ENCODE measurements around the gene MDK.

The MDK gene

DNA sequence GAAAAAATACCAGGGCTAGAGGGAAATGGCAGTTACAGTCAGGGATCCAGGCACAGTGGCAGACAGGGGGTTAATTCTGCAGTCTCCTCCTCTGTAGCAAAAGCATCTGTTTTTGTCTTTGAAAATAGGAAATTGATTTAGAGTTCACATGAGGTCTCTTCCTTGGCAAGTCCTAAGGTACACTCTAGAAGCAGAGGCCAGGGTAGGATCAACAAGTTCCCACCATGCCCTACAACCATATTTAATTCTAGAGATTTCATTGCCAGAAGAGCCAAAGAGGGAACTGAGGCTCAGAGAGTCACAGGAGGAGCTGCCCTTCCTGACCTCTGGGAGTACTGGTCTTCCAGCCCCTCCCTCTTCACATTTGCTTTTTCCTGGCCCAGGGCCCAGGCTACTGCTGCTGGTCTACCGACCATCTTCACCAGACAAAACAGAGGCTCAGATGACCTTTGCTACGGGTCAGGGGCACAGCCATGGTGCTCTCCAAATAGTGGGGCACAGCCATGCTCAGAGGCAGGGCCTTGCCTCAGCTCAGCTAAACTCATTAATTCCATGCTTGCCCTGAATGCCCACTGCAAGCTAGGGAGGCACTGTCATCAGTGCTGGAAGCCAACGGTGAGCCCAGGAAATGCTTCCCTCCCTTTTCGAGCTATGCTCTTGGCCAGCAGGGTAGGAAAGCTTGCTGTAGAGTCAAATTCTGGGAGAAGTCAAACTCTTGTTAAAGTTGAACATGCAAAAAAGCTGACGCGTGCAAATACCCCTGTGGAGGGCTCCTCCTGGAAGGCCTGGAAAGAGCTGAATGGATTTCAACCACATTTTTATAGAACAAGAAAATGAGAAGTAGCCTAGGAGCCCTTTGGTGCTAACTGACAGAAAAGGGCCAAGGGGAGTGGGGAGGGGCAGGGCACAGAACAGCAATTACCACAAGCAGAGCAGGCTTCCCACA is 21.8 kb downstream of the MDK start:
- no peak for DNase-seq (ENCODE audit: low read depth in 3 of 3)

DNA sequence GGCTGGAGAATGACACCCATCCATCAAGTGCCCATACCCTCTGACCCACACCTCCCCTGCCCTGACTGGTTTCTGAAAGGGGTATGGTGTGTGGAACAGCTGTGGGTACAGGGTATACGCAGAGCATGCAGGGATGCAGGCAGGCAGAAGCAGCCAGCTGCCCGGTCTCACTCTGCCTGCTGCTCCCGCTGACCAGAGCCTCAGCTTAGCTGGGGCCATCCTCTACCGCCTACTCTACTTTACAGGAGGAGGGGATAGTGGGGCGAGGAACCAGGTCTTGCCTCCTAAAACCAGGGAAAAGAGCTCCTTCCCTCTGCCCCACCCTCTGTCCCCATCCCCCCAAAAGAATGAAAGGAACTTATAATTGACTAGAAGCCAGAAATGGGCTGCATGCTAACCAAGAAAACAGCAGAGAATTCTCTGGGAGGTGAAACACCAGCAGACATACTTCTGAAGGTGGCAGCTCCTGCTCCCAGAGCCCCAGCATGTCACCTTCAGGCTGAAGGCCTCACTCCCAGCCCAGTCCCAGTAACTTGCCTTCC is 23.1 kb downstream of the MDK start:
- DNase-seq (ENCODE audit: low read depth in 3 of 3): no peak

DNA sequence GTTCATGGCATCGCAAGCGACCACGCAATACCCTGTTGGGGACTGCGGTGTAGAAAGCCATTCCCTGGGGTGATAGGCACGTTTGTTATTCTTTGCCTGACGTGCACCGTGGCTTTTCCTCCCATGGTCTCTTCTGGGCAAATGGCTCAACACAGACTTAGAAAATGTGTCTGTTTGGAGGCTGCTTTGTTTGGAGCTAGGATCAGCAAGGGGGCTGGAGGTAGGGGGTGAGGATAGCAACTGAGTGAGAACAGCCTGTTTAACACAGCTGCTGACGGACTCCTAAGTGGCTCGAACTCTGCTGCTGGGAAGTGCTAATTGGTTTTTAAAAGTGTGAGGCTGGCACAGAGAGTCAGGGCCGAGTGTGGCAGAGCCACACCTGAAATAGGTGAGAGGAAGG is 26.2 kb downstream of the MDK start:
- DNase-seq (ENCODE audit: low read depth in 3 of 3): no peak

DNA sequence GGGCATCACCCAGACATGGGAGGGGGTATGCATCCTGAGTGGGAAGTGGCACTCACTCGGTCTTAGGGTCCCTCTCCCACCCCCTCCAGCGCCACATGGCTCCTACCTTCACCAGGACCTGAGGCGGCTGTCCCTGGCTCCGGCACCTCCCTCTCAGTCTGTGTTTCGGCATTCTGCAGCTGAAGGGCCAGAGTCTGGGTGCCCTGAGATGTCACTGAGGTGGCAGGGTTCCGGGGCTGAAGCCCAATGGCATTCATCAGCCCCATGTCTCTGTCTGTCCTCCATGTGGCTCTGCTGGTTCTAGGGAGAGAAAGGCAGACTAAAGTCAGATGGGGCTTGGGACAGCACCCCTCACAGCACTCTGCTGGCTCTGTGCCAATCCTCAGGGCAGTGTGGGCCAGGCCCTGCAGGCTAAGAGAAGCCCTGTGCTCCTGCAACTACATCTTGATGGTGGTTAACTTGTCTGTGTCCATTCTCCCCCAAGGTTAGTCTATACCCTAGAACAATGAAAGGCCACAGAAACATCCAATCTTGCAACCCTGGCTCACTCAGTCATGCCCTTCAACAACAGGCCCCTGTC is 27.0 kb downstream of the MDK start:
- DNase-seq (ENCODE audit: low read depth in 3 of 3): no peak

DNA sequence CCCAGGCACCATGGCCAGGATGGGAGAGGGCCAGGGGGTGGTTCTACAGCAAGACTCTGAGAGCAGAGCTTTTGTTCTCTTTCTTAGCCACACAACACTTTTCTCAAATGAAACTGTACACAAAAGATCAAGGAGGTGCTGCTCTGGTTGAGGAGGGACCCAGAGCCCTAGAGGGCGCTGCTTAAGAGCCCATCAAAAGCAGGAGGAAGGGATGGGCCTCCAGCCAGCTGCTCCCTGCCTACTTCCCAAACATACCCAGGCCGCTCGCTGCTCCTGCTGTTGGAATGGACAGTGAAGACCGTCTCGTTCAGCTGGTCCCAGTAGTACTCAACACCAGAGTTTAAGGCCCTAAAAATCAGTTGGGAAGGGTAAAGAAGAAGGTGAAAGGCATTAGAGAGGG is 28.6 kb downstream of the MDK start:
- DNase-seq (ENCODE audit: low read depth in 3 of 3): no peak

DNA sequence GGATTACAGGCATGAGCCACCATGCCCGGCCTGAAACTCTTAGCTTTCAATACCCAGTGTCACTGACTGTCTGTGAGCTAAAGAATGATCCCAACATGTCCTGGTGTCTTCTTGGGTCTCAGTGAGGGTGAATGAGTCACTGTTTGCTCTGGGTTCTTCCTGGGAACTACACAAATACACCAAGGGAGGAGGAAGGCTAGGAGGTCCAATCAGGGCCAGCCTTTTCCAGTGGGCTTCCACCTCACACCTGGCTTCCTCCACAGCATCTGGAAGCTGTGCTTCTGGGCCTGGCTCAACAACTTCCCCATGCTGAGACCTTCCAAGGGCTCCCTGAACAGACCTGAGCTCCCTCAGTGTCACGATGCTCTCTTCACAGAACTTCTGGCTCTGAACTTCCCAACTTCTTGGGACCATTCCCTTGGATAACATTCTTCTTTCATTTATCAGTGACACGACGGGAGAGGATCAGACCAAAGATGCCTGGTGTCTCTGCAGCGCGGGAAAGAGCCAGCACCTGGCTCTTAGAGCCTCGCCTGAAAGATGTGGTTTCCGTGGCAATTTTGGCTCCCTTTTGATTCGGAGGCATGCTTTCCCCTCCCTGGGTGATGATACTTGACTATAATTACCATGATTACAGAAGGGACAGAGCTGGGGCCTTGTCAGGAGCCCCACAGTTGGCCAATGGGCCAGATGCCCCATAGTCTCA is 32.4 kb downstream of the MDK start:
- DNase-seq (ENCODE audit: low read depth in 3 of 3): no peak

DNA sequence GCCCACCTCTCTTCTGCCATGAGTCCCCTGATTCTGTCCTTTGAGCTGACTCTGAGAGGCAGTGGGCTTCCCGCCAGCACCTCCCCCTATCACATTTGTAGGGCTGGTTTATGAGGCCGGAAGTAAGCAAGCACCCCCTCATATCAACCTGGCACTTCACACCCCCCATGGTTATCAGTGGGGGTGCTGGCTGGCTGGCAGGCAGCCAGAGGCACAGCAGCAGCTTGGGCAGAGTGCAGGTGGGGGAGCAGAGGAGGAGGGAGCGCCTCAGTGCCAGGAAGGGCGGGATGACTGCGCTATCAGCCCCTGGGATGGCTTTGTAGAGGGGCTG is 33.0 kb downstream of the MDK start:
- DNase-seq (ENCODE audit: low read depth in 3 of 3): no peak

DNA sequence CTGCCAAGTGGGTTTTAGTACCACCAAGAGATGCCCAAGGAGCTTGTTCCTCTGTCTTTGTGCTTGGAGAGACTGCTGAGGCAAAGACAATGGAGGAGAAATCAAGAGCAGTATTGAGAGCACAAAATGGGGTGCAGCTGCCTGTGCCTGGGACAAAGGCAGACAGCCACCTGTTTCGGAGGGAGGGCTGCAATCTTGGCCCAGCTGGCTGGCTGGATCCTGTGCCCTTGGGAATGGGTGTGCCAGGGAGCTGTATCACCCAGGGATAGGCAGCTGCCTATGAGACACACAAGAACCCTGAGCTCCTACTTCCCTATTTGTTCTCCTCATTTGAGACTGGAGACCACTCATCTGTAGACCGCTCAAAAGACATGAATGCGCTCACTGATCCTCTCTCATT is 33.4 kb downstream of the MDK start:
- DNase-seq (ENCODE audit: low read depth in 3 of 3): no peak

DNA sequence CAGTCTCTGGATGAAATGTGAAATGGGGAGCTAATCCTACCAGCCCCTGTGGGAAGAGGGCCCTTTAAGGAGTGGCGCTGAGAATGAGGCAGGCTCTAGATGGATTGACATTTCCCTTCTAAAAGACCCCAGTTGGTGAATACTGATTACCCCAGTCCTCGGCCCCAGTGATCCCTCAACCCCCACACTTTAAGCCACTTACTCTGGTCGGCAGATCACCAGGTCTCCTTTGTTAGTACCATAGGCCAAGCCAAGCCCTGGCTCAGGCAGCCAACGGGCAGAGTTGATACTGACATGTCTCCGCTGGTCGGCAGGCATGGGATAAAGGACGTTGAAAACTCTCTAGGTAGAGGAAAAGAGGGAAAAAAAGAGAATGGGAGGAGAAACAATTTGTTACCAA is 36.2 kb downstream of the MDK start:
- no peak for DNase-seq (ENCODE audit: low read depth in 3 of 3)

DNA sequence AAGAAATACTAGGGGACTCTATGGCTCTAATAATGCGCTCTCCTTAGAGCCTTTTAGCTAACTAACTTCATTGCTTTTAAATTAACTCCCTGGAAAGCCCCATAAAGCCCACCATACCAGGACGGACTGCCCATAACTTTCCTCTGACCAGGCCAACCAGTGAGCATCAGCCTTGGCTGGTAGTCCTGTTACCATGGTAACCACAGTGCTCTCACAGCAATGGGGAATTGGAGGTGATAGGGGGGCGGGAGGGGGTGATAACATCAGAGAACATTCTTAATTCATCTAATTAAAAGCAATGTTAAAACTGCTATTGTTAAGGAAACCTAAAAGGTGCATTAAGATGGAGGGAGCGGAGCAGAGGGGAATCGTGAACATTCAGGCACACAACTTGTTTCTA is 37.3 kb downstream of the MDK start:
- no peak for DNase-seq (ENCODE audit: low read depth in 3 of 3)

DNA sequence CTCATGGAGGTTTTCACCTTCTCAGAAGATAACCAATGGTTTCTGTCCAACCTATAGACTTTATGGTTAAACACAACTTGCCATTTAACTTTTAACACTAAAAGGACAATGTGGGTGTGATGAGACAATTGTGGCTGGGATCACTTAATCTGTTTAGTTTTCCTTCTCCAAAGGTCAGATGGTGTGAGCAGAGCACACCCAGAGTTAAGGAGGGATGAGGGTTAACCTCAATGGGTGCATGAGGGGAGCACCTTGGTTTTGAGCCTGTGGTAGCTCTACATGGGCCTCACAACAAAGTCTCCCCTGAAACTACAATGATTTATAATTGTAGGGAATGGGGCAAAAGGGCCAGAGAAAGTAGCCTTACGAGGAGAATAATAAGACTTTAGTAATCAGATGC is 39.0 kb downstream of the MDK start:
- DNase-seq (ENCODE audit: low read depth in 3 of 3): no peak

DNA sequence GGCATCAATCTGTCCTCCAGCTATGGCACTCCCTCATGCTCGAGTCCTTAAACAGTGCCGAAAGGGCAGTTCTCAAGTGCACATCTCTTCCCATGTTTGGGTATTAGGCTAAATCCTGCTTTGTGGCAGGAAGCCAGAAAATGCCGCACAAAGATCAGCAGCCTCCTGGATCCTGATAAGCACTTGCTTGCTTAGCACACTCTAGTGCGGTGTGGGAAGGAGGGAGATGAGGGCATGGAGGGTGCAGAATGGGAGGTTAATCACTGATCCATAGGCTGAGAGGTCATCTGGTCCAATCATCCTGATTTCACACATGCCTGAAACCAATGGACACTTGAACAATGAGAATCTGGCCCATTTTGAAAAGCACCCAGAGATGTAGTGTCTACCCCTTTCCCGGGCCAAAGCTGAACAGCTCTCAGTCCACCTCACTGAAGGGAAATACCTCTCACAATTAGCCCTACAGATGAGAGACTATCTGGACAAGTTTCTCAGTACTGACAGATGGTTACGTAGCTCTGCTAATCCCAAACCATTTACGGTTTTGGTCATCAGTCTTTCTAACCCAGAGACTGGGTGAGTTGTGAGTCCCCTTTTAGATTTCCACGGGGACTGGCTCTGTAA is 39.9 kb downstream of the MDK start:
- DNase-seq (ENCODE audit: low read depth in 3 of 3): no peak

DNA sequence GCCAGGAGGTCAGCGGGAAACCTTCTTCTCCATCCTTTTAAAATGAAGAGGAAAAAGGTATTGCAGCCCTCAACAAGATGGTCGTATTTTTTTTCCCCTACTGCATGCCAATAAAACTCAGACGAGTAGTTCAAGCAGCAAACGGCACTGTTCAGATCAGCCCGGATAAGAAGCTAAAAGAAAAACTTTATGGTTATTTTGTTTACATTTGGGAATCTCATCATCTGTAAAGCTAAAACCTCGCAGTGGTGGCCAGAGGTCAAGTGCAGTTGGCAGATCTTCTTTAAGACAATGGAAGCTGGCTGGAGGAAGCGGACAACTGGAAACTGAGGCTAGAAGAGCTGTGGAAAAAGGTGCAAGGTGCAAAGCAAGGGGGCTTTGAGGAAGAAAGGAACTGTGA is 41.1 kb downstream of the MDK start:
- DNase-seq (ENCODE audit: low read depth in 3 of 3): no peak

DNA sequence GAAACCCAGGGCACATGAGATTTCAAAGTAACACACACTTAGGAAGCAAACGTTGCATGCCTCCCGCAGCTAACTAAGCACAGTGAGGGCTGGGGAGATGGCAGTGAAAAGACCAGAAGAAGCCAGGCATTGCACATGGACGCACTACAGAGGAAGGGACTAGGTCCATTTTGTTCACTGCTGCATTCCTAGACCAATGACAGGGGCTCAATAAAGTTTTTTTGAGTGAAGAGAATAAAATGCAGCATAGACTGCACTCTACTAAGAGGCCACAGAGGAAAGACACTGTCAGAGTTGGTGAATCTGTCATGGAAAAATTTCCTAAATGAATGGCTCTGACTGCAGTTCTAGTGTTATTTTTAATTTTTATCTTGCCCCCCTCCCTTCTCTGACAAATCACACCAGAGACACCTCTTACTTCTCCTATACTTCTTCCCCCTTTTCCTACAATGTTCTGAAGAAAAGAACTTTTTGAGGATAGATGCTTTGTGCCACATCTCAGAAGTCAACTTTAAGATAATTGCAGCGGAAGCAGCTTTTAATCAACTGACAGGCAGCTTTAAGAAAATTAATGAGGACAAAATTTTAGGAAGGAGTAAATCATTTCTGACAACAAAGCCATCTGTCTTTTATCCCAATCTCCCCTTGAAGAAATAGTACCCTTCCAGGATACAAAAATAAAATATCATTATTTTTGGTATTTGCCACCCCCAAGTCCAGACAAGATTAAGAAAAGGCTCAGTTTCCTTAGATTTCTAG is 44.9 kb downstream of the MDK start:
- DNase-seq (ENCODE audit: low read depth in 3 of 3): no peak

DNA sequence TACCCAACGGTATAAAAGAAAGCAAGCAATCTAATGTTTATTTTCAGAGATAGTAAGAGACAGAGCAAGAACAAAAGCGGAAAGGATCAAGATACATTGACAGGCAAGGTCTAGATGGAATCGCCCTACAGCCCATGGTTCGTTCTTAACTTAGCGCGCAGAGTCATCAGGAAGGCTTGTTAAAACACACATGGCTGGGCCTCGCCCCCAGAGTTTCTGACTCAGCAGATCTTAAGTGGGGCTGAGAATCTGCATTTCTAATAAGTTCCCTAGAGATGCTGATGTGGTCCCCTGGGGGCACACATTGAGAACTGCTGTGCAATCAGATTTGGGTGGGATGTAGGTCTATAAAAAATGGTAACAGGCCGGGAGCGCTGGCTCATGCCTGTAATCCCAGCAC is 45.9 kb downstream of the MDK start:
- DNase-seq (ENCODE audit: low read depth in 3 of 3): no peak

DNA sequence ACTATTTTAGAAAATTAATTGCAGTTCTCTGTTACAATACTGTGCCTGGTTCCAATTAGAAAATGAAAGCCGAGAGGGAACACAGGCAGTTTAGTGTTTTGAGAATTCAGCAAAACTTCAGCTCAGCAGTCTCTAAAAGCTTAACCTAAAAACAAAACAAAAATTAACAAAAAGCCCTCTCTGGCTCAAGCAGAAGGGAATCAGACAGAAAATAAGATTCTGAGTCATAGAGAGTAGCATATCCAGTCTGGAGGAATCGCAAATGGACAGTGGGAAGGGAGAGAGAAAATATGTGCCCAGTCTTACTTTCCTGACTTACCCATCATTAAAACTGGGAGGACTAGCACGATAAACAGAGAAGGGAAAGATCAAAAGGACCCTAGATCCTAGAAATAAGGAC is 48.2 kb downstream of the MDK start:
- DNase-seq (ENCODE audit: low read depth in 3 of 3): no peak

DNA sequence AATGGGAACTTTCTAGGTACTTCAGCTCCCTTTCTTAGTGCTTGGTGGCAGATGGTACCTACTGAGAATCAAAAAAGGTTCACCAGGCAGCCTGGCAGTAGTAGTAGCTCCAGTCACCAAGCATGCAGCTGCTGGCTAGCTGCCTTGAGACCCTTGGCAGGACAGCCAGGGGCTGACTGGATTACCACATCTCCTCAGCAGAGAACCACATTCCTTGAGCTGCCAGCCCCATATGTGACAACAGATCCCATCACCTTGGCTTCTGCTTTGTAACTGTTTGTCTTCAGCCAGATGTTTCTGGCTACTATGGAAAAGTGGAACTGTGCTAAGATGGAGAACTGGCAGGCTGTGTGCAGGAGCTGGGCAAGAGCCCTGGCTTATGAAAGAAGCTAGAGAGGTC is 49.7 kb downstream of the MDK start:
- DNase-seq (ENCODE audit: low read depth in 3 of 3): no peak
